ENCODE results near the gene B9D1.
A peak's percentile ranks its signal among the peaks of the same experiment; 100 is the strongest.

The B9D1 gene

DNA sequence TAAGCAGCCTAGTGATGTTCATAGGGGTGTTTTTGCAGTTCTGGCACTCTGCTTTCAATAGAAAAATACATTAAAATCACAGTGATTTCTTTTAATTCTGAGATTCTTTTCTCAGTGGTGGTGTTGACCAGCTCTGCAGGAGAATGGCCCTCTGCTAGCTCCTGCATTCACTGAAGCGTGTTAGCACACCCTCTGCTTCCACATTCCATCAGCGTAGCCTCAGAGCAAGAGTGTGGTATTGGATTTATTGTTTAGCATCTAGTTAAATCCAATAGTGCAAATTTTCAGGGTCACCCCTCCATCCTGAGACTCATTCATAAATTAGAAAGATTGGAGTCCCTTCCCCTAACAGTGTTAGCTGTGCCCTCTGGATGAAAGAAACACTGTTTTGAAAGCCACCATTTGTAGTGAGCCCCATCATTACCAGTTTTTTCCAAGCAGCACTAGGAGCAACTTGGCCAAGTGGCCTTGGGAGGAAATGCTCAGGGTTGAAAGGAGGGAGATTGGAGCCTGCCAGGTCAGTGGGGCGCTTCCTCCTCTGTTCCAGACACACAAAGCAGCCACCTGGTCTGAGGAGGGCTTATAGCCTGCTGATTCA, 45.7 kb downstream of the B9D1 start:
- no peak overlapping the region for H2AFZ ChIP-seq (ENCODE audit: low read length, unreplicated experiment)
- H3K79me2 ChIP-seq (ENCODE audit: control insufficient read depth, insufficient read depth, low read length, unreplicated experiment), result no peaks in the 10 kb centered on the region
- peaks cover 7% of the 10 kb centered on the region; the same call in 1 of the 2 replicates for H3K36me3 ChIP-seq (ENCODE audit: insufficient read depth, low read length)
- H3K4me1 ChIP-seq (ENCODE audit: control insufficient read depth, insufficient read depth, low read length, unreplicated experiment), result peaks cover 8% of the 10 kb centered on the region
- H3K4me3 ChIP-seq (ENCODE audit: low read depth, low read length), result no peak overlapping the region
- H3K27me3 ChIP-seq (ENCODE audit: insufficient read depth, low read length), result no peaks in the 10 kb centered on the region
- no peak overlapping the region for H3K27ac ChIP-seq (ENCODE audit: low read depth, low read length)

DNA sequence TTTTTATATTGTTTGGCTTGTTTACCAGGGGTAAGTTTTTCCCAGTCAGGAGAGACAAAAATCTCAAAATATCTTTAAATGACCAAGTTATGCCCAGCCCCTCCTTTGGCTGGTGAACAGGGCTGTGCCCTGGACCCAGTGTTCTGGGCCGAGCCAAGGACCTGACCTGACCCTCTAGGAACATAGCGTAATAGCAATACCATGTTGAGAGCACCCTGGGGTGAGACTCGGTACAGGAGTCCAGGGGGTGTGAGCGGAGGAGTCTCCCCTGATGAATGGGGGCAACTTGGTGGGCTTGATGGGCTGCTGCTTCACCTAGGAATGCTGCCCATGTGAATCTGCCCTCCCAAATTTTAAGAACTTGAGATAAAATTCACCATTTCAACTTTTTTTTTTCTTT, 47.4 kb downstream of the B9D1 start:
- Histone ChIP-seq H3K4me1 (ENCODE audit: control insufficient read depth, insufficient read depth, low read length, unreplicated experiment) (peaks cover 20% of the 10 kb centered on the region), H3K79me2 (ENCODE audit: control insufficient read depth, insufficient read depth, low read length, unreplicated experiment) (no peaks in the 10 kb centered on the region), H2AFZ (ENCODE audit: low read length, unreplicated experiment) (no peak overlapping the region), H3K36me3 (ENCODE audit: insufficient read depth, low read length) (peaks cover 7% of the 10 kb centered on the region), H3K27me3 (ENCODE audit: insufficient read depth, low read length) (no peaks in the 10 kb centered on the region), H3K4me3 (ENCODE audit: low read depth, low read length) (no peak overlapping the region), H3K27ac (ENCODE audit: low read depth, low read length) (no peak overlapping the region)

DNA sequence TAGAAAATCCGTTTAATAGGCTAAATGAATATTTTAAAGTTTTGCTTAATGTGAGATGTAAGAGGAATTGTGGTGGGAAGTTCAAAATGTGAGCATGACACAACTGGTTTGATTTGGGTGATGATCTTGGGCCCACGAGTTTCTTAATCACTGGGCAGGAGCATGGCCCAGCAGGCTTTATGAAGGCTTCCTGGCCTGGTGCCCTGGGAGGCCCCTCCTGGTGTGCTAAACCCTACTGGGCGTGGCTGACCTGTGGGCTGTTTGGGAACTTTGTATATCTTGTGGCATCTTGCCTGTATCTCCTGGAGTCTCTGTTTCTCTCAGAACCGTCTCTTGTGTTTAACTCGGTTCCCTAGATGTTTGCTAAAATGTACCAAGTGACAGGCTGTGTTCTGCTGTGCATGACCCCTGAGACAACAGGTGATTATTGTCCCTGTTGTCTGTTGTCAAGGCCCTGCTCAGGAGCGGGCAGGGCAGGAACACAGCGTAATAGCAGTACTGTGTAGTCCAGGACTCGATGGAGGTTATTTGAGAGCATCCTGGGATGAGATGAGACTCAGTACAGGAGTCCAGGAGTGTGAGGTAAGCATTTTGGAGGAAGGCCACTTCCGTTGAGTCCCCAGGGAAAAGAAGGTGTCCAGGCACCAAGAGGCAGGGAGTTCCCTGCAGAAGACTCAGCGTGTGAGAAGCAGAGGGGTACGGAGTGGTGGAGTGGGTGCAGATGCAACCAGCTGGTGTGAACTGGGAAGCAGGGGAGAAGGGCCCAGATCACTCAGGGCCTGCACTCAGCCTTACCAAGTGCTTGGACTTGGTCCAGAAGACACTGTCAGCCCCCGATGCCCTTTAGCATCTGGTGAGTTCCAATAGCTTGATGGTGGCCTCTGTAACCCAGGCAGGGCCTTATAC, 48.5 kb downstream of the B9D1 start:
- no peak overlapping the region for H3K27ac ChIP-seq (ENCODE audit: low read depth, low read length)
- peaks cover 20% of the 10 kb centered on the region for H3K4me1 ChIP-seq (ENCODE audit: control insufficient read depth, insufficient read depth, low read length, unreplicated experiment)
- H3K4me3 ChIP-seq (ENCODE audit: low read depth, low read length), result no peak overlapping the region
- H3K36me3 ChIP-seq (ENCODE audit: insufficient read depth, low read length), result peaks cover 7% of the 10 kb centered on the region
- no peaks in the 10 kb centered on the region for H3K79me2 ChIP-seq (ENCODE audit: control insufficient read depth, insufficient read depth, low read length, unreplicated experiment)
- H3K27me3 ChIP-seq (ENCODE audit: insufficient read depth, low read length), result no peaks in the 10 kb centered on the region
- no peak overlapping the region for H2AFZ ChIP-seq (ENCODE audit: low read length, unreplicated experiment)

DNA sequence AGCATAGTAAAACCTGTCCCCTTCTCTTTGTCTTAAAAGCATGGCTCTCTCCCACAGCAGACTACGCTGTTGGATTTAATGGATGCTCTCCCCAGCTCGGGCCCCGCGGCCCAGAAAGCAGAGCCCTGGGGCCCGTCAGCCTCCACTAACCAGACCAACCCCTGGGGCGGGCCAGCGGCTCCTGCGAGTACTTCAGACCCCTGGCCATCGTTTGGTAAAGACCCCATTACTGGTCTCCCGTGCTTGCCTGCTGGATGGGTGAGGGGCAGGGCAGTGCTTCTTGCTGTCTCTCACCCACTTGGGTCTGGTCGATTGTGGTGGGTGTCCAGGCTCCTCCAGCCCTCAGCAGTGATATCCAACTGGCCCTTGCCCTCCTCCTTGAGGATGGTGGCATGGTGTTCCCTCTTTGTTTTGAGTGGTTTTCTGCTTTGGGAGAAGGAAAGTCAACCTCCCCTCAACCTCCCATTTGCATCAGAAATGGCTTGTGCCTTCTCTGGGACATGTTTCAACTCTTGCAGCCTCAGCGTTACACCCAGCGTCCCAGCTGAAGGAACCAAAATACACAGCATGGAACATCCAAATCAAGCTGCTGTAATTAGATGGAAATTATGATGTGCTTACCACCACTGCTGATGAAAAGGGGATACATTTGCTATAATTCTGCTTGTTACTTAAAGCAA, 49.3 kb downstream of the B9D1 start:
- H3K27ac ChIP-seq (ENCODE audit: low read depth, low read length), result no peak overlapping the region

DNA sequence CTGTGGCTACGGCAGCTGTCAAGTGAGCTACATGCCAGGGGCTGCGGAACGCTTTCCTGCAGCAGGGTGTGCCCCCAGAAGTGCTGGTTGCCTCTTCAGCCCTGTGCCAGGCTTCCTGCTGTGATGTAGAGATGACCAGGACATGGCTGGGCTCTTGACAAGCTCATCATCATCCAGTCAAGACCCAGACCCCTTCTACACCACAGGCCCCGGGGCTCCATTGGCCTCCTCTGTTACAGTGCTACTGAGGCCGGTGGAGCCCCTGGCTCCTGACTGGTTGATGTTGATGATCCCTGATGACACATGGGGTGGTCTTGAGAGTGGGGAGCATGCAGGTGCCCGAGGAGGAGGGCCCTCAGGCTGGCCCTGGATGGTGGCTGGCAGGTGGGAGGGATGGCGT, 50.1 kb downstream of the B9D1 start:
- Histone ChIP-seq H2AFZ (ENCODE audit: low read length, unreplicated experiment) (no peak overlapping the region), H3K4me3 (ENCODE audit: low read depth, low read length) (no peak overlapping the region)

More for the DNA sequence above, 49.3 kb downstream of the B9D1 start:
- Histone ChIP-seq H3K4me1 (ENCODE audit: control insufficient read depth, insufficient read depth, low read length, unreplicated experiment) (peaks cover 20% of the 10 kb centered on the region), H2AFZ (ENCODE audit: low read length, unreplicated experiment) (no peak overlapping the region), H3K79me2 (ENCODE audit: control insufficient read depth, insufficient read depth, low read length, unreplicated experiment) (no peaks in the 10 kb centered on the region), H3K27me3 (ENCODE audit: insufficient read depth, low read length) (no peaks in the 10 kb centered on the region), H3K4me3 (ENCODE audit: low read depth, low read length) (no peak overlapping the region), H3K36me3 (ENCODE audit: insufficient read depth, low read length) (peaks cover 7% of the 10 kb centered on the region)

DNA sequence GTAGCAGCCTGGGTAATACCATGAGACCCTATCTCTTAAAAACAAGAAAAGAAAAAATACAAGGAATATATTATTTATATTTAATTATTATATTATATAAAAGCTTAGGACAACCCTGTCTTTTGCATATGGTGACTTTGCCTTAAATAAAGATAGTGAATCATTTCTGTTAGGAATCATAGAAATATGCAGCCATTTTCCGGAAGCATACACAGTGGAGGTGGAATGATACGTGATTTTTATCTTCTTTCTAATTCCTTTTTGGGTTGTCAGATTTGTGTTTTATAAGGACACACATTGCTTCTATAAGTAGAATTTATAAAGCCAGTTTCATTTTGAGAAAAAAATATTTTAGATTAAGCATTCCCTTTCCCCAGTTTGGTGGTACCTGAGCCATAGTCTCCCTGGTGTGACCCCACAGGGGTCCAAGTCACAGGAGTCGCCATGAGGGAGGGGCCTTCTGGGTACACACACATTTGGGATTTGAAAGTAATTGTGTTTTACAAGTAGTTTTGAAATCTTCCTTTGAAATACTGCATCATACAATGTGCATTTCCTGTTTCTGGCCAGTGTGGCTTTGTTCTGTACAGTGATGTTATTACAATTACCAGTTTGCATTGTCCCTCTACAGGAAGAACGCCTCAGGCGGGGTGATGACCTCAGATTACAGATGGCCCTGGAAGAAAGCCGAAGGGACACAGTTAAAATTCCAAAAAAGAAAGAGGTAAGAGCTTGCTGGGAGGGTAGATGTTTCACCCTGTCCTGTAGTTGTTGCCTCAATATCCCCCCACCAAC, 50.9 kb downstream of the B9D1 start:
- H3K79me2 ChIP-seq (ENCODE audit: control insufficient read depth, insufficient read depth, low read length, unreplicated experiment), result no peaks in the 10 kb centered on the region
- no peaks in the 10 kb centered on the region for H3K27me3 ChIP-seq (ENCODE audit: insufficient read depth, low read length)
- H3K4me1 ChIP-seq (ENCODE audit: control insufficient read depth, insufficient read depth, low read length, unreplicated experiment), result peaks cover 20% of the 10 kb centered on the region
- H3K36me3 ChIP-seq (ENCODE audit: insufficient read depth, low read length), result peaks cover 4% of the 10 kb centered on the region
- H3K4me3 ChIP-seq (ENCODE audit: low read depth, low read length), result no peak overlapping the region
- peak overlapping the region; percentile 83 for H3K27ac ChIP-seq (ENCODE audit: low read depth, low read length)
- H2AFZ ChIP-seq (ENCODE audit: low read length, unreplicated experiment), result no peak overlapping the region

More for the DNA sequence above, 50.1 kb downstream of the B9D1 start:
- Histone ChIP-seq H3K27ac (ENCODE audit: low read depth, low read length) (peak overlapping the region; percentile 34; the same call in 1 of the 2 replicates), H3K4me1 (ENCODE audit: control insufficient read depth, insufficient read depth, low read length, unreplicated experiment) (peaks cover 20% of the 10 kb centered on the region), H3K79me2 (ENCODE audit: control insufficient read depth, insufficient read depth, low read length, unreplicated experiment) (no peaks in the 10 kb centered on the region), H3K27me3 (ENCODE audit: insufficient read depth, low read length) (no peaks in the 10 kb centered on the region), H3K36me3 (ENCODE audit: insufficient read depth, low read length) (peaks cover 4% of the 10 kb centered on the region)

DNA sequence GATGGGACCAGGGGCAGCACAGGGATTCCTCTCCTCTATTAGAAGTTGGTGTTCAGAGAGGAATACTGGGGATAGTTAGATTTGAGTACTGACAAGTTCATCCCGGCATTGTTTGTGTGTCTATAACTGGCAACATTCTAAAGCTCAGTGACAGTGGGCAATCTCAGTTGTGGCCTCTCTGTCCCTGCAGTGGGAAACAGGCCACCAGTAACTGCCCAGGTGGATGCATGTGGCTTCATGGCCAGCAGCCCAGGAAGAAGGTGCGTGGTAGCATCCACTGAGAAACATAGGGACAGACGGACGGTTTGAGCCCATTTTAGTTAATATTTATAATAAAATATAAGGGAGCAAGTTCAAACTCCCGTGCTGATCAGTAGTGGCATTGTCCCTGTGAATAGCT, 51.5 kb downstream of the B9D1 start:
- H3K4me3 ChIP-seq (ENCODE audit: low read depth, low read length), result no peak overlapping the region
- peaks cover 20% of the 10 kb centered on the region for H3K4me1 ChIP-seq (ENCODE audit: control insufficient read depth, insufficient read depth, low read length, unreplicated experiment)
- no peak overlapping the region for H2AFZ ChIP-seq (ENCODE audit: low read length, unreplicated experiment)
- H3K36me3 ChIP-seq (ENCODE audit: insufficient read depth, low read length), result peaks cover 4% of the 10 kb centered on the region
- H3K27ac ChIP-seq (ENCODE audit: low read depth, low read length), result no peak overlapping the region
- H3K79me2 ChIP-seq (ENCODE audit: control insufficient read depth, insufficient read depth, low read length, unreplicated experiment), result no peaks in the 10 kb centered on the region
- no peaks in the 10 kb centered on the region for H3K27me3 ChIP-seq (ENCODE audit: insufficient read depth, low read length)

DNA sequence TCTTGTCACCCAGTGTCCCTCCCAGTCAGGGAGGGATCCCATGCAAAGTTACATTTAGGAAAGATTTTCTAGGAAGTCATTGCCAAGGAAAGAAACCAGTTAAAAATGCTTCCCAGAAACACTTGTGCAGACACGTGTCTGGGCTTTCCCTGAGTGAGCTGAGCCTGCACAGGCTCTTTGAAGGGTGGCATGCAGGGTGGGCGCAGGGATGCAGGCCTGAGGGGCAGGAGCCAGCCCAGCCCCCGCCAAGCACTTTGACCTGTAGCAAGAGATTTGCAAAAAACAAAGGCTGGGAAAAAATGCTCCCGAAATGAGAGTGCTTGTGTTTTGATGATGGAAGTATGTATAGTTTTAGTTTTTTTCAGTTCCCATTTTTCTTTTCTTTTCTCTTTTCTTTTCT, 52.4 kb downstream of the B9D1 start:
- no peak overlapping the region for H3K27ac ChIP-seq (ENCODE audit: low read depth, low read length)

DNA sequence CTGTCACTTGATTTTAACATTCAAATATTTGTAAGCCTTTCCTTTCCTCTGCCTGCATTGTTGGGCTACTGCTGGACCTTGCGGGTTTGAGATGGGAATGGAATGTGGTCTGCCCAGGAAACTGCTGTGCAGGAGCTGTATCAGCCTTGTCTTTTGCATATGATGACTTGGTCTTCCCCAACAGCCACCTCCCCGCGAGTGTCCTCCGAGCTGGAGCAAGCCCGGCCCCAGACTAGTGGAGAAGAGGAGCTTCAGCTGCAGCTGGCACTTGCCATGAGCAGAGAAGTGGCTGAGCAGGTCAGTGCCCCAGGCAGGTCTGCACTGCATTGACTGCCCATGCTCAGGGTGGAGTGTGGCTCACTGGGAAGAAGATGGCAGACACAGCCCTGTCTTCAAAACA, 52.8 kb downstream of the B9D1 start:
- Histone ChIP-seq H2AFZ (ENCODE audit: low read length, unreplicated experiment) (no peak overlapping the region), H3K4me3 (ENCODE audit: low read depth, low read length) (no peak overlapping the region)

More for the DNA sequence above, 52.4 kb downstream of the B9D1 start:
- Histone ChIP-seq H3K79me2 (ENCODE audit: control insufficient read depth, insufficient read depth, low read length, unreplicated experiment) (no peaks in the 10 kb centered on the region), H3K27me3 (ENCODE audit: insufficient read depth, low read length) (no peaks in the 10 kb centered on the region), H3K4me3 (ENCODE audit: low read depth, low read length) (no peak overlapping the region), H3K36me3 (ENCODE audit: insufficient read depth, low read length) (no peaks in the 10 kb centered on the region; the same call in 1 of the 2 replicates), H3K4me1 (ENCODE audit: control insufficient read depth, insufficient read depth, low read length, unreplicated experiment) (peaks cover 20% of the 10 kb centered on the region), H2AFZ (ENCODE audit: low read length, unreplicated experiment) (no peak overlapping the region)

DNA sequence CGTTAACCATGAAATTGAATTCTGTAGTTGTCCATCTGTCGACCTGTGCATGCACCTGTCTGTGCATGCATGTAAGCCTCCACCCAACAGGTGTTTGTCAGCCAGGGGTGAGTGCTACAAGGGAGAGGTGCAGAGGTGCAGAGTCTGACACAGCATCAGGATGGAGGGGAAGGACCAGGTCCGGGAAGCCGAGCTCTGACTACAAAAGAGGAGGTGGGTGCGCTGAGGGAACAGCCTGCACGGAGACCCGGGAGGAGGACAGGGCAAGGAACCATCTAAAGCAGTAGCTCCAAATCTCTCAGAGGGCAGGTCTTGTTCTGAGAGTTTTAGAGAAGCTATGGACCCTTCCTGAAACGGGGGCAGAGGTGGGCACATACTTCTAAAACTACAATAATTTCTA, 54.1 kb downstream of the B9D1 start:
- no peaks in the 10 kb centered on the region for H3K27me3 ChIP-seq (ENCODE audit: insufficient read depth, low read length)
- H3K27ac ChIP-seq (ENCODE audit: low read depth, low read length), result no peak overlapping the region
- H3K79me2 ChIP-seq (ENCODE audit: control insufficient read depth, insufficient read depth, low read length, unreplicated experiment), result no peaks in the 10 kb centered on the region
- no peak overlapping the region for H3K4me3 ChIP-seq (ENCODE audit: low read depth, low read length)
- no peaks in the 10 kb centered on the region; the same call in 1 of the 2 replicates for H3K36me3 ChIP-seq (ENCODE audit: insufficient read depth, low read length)
- no peak overlapping the region for H2AFZ ChIP-seq (ENCODE audit: low read length, unreplicated experiment)
- peaks cover 26% of the 10 kb centered on the region for H3K4me1 ChIP-seq (ENCODE audit: control insufficient read depth, insufficient read depth, low read length, unreplicated experiment)

More for the DNA sequence above, 52.8 kb downstream of the B9D1 start:
- H3K27ac ChIP-seq (ENCODE audit: low read depth, low read length), result no peak overlapping the region
- H3K79me2 ChIP-seq (ENCODE audit: control insufficient read depth, insufficient read depth, low read length, unreplicated experiment), result no peaks in the 10 kb centered on the region
- H3K36me3 ChIP-seq (ENCODE audit: insufficient read depth, low read length), result no peaks in the 10 kb centered on the region; the same call in 1 of the 2 replicates
- H3K4me1 ChIP-seq (ENCODE audit: control insufficient read depth, insufficient read depth, low read length, unreplicated experiment), result peaks cover 20% of the 10 kb centered on the region
- no peaks in the 10 kb centered on the region for H3K27me3 ChIP-seq (ENCODE audit: insufficient read depth, low read length)
